Measurements from ENCODE around the gene OR52E6.

The OR52E6 gene

DNA sequence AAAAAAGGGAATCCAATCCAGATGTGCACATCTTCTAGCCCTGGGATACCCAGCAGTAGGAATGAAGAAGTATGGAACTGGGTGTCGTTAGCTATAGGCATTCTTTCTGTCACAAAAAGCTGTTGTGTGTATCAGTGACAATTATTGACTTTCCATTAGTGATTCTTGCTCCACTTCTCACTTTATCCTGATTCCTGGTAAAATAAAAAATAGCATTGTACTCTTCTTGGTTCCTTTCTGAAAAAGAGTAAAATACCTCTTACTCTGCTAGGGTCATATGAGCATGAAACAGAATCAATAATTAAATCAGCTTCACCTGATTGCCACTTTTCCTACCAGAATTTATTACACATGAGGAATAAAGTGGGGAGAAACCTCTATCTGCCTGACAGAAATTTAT, at the start of gene OR52E6:
OR52E6 (minus strand) TSS at position 101 of the 400 bp plus-strand sequence; CDS start at position 101, 0 bp downstream.
- DNase-seq: no peak

DNA sequence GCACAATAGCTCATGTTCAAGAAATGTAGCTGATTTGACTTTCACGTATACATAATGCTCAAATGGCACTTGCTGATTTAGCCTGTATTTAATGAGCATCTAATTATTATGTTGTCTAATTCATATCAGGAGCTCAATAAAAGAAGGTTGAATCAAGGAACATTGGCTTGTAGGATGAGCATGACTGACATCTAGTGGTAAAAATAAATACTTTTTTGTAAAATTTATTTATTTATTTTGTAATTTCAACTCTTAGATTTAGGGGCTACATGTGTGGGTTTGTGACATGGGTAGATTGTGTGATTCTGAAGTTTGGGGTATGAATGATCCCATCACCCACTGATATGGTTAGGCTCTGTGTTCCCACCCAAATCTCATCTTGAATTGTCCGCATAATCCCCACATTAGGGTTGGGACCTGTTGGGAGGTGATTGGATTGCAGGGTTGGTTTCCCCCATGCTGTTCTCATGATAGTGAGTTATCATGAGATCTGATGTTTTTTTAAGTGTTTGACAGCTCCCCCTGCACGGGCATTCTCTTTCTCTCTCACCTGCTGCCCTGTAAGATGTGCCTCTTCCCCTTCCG, 49.6 kb upstream of the OR52E6 start:
- DNase-seq: peak; percentile 2

- no peak for DNase-seq
These were observed 46.0 kb upstream of the OR52E6 start for GRCh38 chr11:5887661-5888060.

GRCh38 chr11:5887172-5887571, 45.5 kb upstream of the OR52E6 start:
- DNase-seq: no peak

DNA sequence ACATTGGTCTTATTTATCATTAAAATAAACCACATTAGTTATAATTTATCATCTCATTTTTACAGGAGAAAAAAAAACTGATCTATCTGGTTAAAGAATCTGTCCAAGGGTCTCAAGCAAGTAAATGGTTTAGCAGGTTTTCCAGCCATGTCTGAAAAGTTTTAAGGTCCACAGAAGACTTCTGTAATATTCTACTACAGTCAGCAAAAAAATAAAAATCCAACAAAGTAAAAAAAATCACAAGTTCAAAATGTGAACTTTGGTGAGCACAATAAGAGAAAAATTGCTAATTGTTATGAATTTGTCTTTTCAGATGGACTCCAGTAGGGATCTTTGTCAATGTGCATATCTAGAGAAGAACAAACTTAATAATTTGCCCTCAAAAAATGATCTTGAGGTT, 40.1 kb upstream of the OR52E6 start:
- DNase-seq: no peak

DNA sequence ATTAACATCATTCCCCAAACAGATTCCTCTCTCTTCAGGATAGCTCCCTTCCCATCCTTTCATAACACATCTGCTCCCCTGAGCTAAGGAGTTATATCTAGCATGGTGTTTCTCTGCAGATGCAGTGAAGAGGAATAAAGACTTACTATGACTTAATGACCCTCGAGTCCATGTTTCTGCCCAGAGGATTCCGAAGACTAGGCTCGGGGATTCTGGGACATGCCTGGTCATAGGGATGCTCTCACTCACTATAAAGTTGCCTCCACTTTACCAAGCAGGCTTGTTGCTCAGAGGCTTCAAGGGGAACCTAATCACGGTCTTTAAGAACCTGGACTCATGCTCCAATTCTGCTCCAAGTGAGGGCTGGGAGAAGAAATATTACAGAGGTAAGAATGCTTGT, 38.6 kb upstream of the OR52E6 start, which contains the start of gene OR52E4:
OR52E4 (plus strand) TSS at position 301 of the 400 bp plus-strand sequence. CDS start 3,664 bp downstream, outside the sequence.
- DNase-seq: no peak

DNA sequence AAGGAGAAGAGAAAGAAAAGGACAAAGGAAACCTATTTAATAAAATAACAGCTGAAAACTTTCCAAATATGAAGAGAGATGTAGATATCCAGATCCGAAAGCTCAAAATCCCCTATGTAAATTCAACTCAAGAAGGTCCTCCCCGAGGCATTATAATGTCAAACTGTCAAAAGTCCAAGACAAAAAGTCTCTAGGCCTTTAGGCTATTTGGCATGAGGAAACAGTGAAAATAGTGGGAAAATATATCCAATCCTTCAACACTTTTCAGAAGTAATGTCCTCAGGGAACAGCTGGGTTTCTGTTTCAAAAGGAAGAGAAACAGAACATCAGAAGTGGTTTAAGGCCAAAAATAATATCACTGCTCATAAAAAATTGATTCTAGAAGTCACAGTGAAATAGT, 36.9 kb upstream of the OR52E6 start:
- DNase-seq: no peak

DNA sequence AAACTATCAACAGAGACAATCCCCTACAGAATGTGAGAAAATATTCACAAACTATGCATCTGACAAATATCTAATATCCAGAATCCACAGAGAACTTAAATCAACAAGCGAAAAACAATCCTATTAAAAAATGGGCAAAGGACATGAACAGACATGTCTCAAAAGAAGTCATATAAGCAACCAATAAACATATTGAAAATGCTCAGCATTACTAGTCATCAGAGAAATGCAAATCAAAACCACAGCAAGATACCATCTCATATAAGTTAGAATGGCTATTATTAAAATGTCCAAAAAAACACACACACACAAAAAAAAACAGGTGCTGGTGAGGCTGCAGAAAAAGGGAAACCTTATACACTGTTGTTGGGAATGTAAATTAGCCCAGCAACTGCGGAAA, 24.1 kb upstream of the OR52E6 start:
- DNase-seq: no peak

DNA sequence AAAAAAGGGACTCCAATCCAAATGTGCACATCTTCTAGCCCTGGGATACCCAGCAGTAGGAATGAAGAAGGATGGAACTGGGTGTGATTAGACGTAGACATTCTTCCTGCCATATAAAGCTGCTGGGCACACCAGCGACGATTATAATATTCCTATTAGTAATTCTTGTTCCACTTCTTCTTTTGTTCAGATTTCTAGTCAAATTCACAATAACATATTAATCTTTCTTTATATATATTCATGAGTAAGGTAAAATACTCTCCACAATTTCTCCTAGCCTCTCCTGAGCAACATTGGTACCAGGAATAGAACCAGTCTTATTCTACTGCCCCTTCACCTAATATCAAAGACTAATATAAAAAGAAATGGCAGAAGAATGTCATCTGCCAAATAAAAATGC, 15.9 kb upstream of the OR52E6 start, which contains the start of gene OR52E8:
OR52E8 (minus strand) TSS at position 101 of the 400 bp plus-strand sequence; CDS start at position 101, 0 bp downstream.
- DNase-seq: no peak

DNA sequence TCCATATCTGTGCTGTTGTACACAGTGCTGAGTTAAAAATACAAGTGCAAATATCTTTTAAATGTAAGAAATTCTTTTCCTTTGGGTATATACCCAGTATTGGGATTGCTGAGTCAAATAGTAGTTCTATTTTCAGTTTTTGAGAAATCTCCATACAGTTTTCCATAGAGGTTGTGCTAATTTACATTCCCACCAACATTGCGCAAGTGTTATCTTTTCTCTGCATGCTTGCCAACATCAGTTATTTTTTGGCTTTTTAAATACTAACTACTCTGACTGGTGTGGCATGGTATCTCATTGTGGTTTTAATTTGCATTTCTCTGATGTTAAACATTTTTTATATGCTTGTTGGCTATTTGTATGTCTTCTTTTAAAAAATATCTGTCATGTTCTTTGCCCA, 9.3 kb upstream of the OR52E6 start:
- DNase-seq: no peak

- DNase-seq: no peak
These were observed 6.0 kb upstream of the OR52E6 start for GRCh38 chr11:5847711-5848110.

DNA sequence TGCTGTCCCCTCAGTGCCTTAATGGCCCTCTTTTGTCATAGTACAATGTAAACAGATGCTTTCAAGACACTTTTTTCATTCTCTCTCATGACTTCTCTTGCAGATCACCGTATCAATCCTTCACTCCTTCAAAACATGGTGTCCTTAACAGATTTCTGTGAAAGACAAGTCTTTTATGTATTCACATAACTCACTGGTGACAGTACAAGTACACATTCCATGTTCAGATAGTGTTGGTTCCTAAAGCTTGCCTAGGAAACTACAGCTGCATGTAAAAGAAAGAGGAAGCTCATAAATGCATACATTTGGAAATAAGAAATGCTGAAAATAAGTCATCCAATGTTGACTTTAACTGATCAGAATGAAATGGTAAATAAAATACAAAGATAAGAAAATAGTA, 5.0 kb upstream of the OR52E6 start:
- no peak for DNase-seq

GRCh38 chr11:5837695-5838094, 4.0 kb downstream of the OR52E6 start:
- no peak for DNase-seq

GRCh38 chr11:5833446-5833845, 8.3 kb downstream of the OR52E6 start:
- DNase-seq: no peak

GRCh38 chr11:5831196-5831829, 10.4 kb downstream of the OR52E6 start:
- no peak for DNase-seq

GRCh38 chr11:5818245-5818886, 23.3 kb downstream of the OR52E6 start:
- no peak for DNase-seq

GRCh38 chr11:5815534-5815933, 26.2 kb downstream of the OR52E6 start:
- DNase-seq: no peak

GRCh38 chr11:5809905-5810795, 31.5 kb downstream of the OR52E6 start:
- no peak for DNase-seq

DNA sequence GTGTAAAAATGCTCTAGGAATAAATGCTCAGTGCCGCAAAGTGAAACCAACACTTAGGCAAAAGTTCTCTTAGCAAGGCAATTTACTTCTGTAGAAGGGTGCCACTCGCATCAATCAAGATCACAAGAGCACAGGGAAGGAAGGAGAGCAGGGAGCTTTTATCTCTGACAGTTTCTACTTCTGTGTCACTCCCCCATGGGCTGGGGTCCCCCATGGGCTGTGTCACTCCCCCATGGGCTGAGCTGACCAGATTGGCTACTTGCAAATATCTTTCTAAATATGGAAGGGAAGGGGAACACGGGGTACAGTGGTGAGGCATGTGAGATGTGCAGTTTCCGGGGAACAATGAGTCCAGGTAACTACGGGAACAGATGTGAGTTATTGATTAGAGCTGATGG, 32.6 kb downstream of the OR52E6 start:
- DNase-seq: no peak

- DNase-seq: peak; percentile 70
These were observed 33.1 kb downstream of the OR52E6 start, which contains the start of gene OR52N2 for GRCh38 chr11:5808500-5809121. Gene OR52N2 (plus strand): TSS chr11:5808924. CDS start chr11:5820336, 11,412 bp downstream.

GRCh38 chr11:5807580-5807979, 34.1 kb downstream of the OR52E6 start:
- no peak for DNase-seq

- no peak for DNase-seq
These were observed 37.7 kb downstream of the OR52E6 start for GRCh38 chr11:5803982-5804381.

DNA sequence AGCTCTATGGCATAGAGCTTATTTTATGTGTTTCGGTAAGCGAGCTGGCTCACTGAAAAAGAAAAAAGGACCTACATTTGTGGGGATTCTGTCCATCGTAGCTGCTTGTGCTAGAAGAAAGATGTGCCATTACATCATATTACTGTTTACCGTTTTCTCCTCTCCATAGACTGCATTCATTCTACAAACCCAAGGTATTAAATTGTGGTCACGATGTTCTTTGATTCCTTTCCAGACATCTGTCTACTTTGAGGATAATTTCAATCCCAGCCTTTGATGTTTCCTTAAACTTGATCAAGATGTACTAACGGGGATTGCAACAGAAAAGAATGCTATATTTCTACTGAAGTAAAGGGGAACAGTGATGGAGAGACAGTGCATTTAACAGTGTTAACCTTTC, 45.2 kb downstream of the OR52E6 start:
- DNase-seq: no peak
